Heart right ventricle (tissue), 16 donors: ENCODE data around the gene ARID3C. TPM values are rescaled to one million over a fixed set of nuclear protein-coding genes. Genes with fewer than 3 reads are reported as not detected.

Experiments used
- ATAC-seq, 8 donors: fragments of 200-7000 bp; cut with Tn5 transposase; one replicate each; pipeline ENCODE4 v1.9.1; 2020; ENCODE audit warnings: mild to moderate bottlenecking in 8 of 8, moderate library complexity in 8 of 8, moderate number of reproducible peaks in 1 of 8
- DNase-seq, 2 donors: peaks; one replicate each; pipeline ENCODE4 v3.0.0-alpha.2; 2020
- H3K27ac ChIP-seq, 10 donors: fragments of 200-600 bp; sonication (generic) in 2 of 10; one replicate each; pipeline versions ENCODE4 v1.5.0 to v1.8.0; 2020 to 2022; ENCODE audit warnings: mild to moderate bottlenecking in 3 of 10
- H3K27me3 ChIP-seq, 7 donors: fragments of 200-600 bp; one replicate each; pipeline ENCODE4 v1.8.0; 2021 to 2022; ENCODE audit warnings: mild to moderate bottlenecking in 2 of 7
- H3K36me3 ChIP-seq, 9 donors: fragments of 200-600 bp; sonication (generic) in 1 of 9; one replicate each; pipeline versions ENCODE4 v1.5.0 to v1.8.0; 2020 to 2022; ENCODE audit warnings: mild to moderate bottlenecking in 2 of 9
- H3K4me1 ChIP-seq, 9 donors: fragments of 200-600 bp; sonication (generic) in 1 of 9; one replicate each; pipeline versions ENCODE4 v1.5.0 to v1.8.0; 2020 to 2022; ENCODE audit warnings: mild to moderate bottlenecking in 4 of 9
- H3K4me3 ChIP-seq, 10 donors: fragments of 200-600 bp; sonication (generic) in 2 of 10; one replicate each; pipeline versions ENCODE4 v1.5.0 to v1.8.0; 2020 to 2022; ENCODE audit warnings: mild to moderate bottlenecking in 7 of 10, moderate library complexity in 2 of 10
- H3K9me3 ChIP-seq, 11 donors: fragments of 200-600 bp in 10 of 11; sonication (generic) in 2 of 11; one replicate each; pipeline versions ENCODE4 v1.5.0 to v1.8.0; 2013 to 2022; ENCODE audit warnings: mild to moderate bottlenecking in 2 of 11, control low read depth in 1 of 11, moderate library complexity in 1 of 11
- WGBS, 2 donors: extraction: QIAGEN DNeasy Blood & Tissue Kit; methylation state at CpG; one replicate each; pipeline ENCODE4 v1.1.7; 2013; ENCODE audit warnings: inconsistent platforms in 1 of 2; 5-methylcytosine and 5-hydroxymethylcytosine counted together
- intact Hi-C, 10 donors: fragments of 100-400 bp; cut with DNase I; formaldehyde crosslinking; loops; one replicate each; pipeline versions ENCODE4 v1.11.1 to v1.14.2; 2022
- polyA plus RNA-seq, 2 donors: library from polyadenylated mRNA; stranded (reverse); fragments of 200-250 nt; gene quantifications; one replicate each; pipeline ENCODE4 v1.2.3, GENCODE V29; 2013
- total RNA-seq, 10 donors: library from RNA; stranded (reverse); fragmentation: NEBNext Ultra II Directional in 3 of 10; extraction: Animal tissue kit (Norgen Biotek cat#: 25700) in 3 of 10; gene quantifications; one replicate each; pipeline versions ENCODE4 v1.2.1 to v1.2.4, GENCODE V29; 2021 to 2023
- TF ChIP-seq, protein P1 (sequence below), 9 donors: fragments of 200-600 bp; sonication (generic) in 2 of 9; IDR thresholded peaks; one replicate each; pipeline versions ENCODE4 v1.5.0 to v1.8.0; 2021 to 2022; ENCODE audit warnings: antibody characterized with exemption in 9 of 9, mild to moderate bottlenecking in 5 of 9, moderate library complexity in 1 of 9
- donor health status: Arrhythmogenic right ventricular cardiomyopathy.
- donor health status: ischemic (EF 13 %, LVEDD 7.1; RV severe dilation, severe dysfunction).
- donor health status: healthy with polysubstance abuse.
- donor health status: DM: no; HTN: yes; CAD: no.
- donor health status: DM: no; HTN: no; CAD: no.
- donor health status: ischemic (EF 25% LVEDD 6.9; RV normal size, moderate dysfunction).
- donor health status: ischemic (EF 25% LVEDD 5.7; RV mildly dilated, moderate dysfunction).
- donor health status: healthy.
- donor health status: DM: yes; HTN: yes; CAD: no.
- donor health status: Ischemic cardiomyopathy.
- donor health status: ischemic (EF 35%, LVEDD 5.7; RV mildly dilated, moderate dysfunction).
- donor health status: nonischemic (EF 11% LVEDD 7.7; RV severe dilation, severe dysfunction).
- donor health status: DM: yes; HTN: yes; CAD: no.
- donor health status: PGD.
- donor health status: ischemic (EF 29% LVEDD 5.4; RV normal size, mild dysfunction).
- donor health status: nonischemic (EF 23%, LVEDD 6.1; RV moderate dilation, normal function).

ARID3C gene
- total and polyA plus RNA-seq, 12 donors: not detected

DNA sequence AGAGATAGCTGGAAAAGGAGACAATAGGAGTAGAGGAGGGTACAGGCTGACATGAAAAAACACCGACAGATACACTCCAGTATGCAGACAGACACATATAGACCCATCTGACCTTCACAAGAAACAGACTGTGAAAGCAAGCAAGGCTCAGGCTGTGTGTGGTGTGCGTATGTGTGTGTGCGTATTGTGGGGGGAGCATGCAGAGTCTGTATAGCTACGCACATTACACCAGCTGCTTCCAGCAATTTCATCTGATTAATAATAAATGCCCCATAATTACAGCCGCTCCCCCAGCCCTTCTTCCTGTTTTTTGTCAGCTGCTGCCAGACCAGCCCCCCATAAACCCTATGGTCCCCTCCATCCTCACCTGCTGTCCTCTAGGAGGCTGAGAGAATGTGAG lies 46.1 kb downstream of the ARID3C start:
- Histone ChIP-seq H3K4me1 (peaks cover 3 to 20% (median 12%) of the 10 kb centered on the region in 9 donors), H3K4me3 (no peak overlapping the region), H3K36me3 (no peaks in the 10 kb centered on the region), H3K9me3 (no peaks in the 10 kb centered on the region), H3K27ac (no peak overlapping the region), H3K27me3 (peaks cover 7 to 82% (median 72%) of the 10 kb centered on the region in 7 donors)
- intact Hi-C loops: no loop called here
- TF ChIP-seq, protein P1, sequence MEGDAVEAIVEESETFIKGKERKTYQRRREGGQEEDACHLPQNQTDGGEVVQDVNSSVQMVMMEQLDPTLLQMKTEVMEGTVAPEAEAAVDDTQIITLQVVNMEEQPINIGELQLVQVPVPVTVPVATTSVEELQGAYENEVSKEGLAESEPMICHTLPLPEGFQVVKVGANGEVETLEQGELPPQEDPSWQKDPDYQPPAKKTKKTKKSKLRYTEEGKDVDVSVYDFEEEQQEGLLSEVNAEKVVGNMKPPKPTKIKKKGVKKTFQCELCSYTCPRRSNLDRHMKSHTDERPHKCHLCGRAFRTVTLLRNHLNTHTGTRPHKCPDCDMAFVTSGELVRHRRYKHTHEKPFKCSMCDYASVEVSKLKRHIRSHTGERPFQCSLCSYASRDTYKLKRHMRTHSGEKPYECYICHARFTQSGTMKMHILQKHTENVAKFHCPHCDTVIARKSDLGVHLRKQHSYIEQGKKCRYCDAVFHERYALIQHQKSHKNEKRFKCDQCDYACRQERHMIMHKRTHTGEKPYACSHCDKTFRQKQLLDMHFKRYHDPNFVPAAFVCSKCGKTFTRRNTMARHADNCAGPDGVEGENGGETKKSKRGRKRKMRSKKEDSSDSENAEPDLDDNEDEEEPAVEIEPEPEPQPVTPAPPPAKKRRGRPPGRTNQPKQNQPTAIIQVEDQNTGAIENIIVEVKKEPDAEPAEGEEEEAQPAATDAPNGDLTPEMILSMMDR (IDR thresholded peaks at IDR 0.05): no peak
- no peak for ATAC-seq
- DNase-seq: no peak
- WGBS, 2 donors: 94 to 96% methylated on average over 5 of the region's 5 CpGs

DNA sequence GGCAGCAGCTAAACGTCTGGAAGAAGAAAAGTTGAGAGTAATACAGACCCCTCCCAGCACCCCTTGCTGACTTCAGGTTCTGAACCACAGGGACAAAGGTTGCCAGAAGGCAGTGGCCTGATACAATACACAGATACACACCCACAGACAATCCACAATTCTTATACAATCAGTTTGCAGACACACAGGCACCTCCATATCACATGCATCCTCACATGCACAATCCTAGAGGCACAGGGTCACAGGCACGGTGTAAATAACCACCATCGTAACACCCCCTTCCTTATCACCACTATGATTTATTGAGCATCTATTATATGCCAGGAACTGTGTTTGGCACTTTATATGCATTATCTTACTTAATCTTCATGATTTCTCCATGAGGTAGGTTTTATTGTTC lies 47.5 kb downstream of the ARID3C start:
- intact Hi-C loops: no loop called here
- Histone ChIP-seq H3K4me1 (peaks cover 3 to 20% (median 12%) of the 10 kb centered on the region in 9 donors), H3K9me3 (no peaks in the 10 kb centered on the region), H3K27ac (no peak overlapping the region), H3K36me3 (no peaks in the 10 kb centered on the region), H3K27me3 (peaks cover 7 to 82% (median 62%) of the 10 kb centered on the region in 7 donors), H3K4me3 (no peak overlapping the region)
- 85 to 86% methylated on average over 3 of the region's 3 CpGs for WGBS, 2 donors
- no peak for DNase-seq
- ATAC-seq: no peak
- TF ChIP-seq, protein P1 (IDR thresholded peaks at IDR 0.05): no peak

DNA sequence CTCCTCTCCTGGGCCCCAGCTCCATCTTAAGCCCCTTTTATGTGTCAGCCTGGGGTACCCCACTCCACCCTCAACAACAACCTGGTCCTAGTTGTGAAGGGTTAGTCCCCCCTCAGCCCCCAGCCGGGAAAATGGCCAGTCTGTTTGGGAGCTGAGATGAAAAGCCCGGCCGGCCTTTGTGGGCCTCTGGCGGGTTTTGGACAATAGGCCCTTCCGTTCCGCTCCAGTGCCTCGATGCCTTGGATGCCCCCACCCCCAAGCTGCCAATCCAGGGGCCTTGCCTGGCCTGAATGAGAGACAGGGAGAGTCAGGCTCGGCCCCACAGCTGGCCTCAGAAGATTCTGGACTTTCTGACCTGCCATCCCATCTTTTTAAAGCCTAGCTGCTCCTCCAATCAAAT lies 48.5 kb downstream of the ARID3C start:
- DNase-seq (no peak), ATAC-seq (no peak)
- peaks cover 3 to 20% (median 12%) of the 10 kb centered on the region in 9 donors for H3K4me1 ChIP-seq
- TF ChIP-seq, protein P1 (IDR thresholded peaks at IDR 0.05): no peak
- 69 to 75% methylated on average over 8 of the region's 8 CpGs for WGBS, 2 donors
- no peak overlapping the region for H3K4me3 ChIP-seq
- no peak overlapping the region for H3K27ac ChIP-seq
- peaks cover 7 to 78% (median 52%) of the 10 kb centered on the region in 7 donors for H3K27me3 ChIP-seq
- H3K36me3 ChIP-seq: no peaks in the 10 kb centered on the region
- no peaks in the 10 kb centered on the region for H3K9me3 ChIP-seq
- intact Hi-C loops: no loop called here

DNA sequence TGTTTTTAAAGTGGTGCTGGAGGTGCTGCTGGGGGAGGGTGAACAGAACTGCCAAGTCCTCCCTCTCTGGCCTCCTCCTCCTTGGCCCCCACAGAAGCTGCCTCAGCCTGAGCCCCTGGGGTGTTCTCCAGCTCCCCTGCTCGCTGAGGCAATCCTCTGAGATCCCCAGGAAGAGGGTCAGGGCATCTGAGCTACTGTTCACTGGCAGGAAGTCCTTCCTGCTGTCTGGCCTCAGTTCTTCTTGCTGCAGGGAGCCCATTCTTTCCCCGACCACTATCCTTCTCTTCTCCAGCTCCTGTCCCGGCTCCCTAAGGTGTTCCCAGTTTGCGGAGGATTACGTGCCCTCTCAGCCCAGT lies 49.1 kb downstream of the ARID3C start:
- no peak for DNase-seq
- ATAC-seq: no peak
- peaks cover 3 to 20% (median 12%) of the 10 kb centered on the region in 9 donors for H3K4me1 ChIP-seq
- H3K9me3 ChIP-seq: no peaks in the 10 kb centered on the region
- TF ChIP-seq, protein P1 (IDR thresholded peaks at IDR 0.05): no peak
- H3K36me3 ChIP-seq: no peaks in the 10 kb centered on the region
- peaks cover 7 to 73% (median 46%) of the 10 kb centered on the region in 7 donors for H3K27me3 ChIP-seq
- intact Hi-C loops: no loop called here
- no peak overlapping the region for H3K27ac ChIP-seq
- no peak overlapping the region for H3K4me3 ChIP-seq
- 80 to 83% methylated on average over 5 of the region's 5 CpGs for WGBS, 2 donors
